HUES64 (cell line): ENCODE results near the gene SLC35B3.
"Not testable (repeated sequence)": the region's sequence is repeated elsewhere in the genome, so short reads cannot be mapped to it uniquely, and the experiment has no call there.

Source experiments
- H3K27ac ChIP-seq: 2 replicates; pipeline ENCODE4 v1.7.0; 2013; ENCODE audit warnings: low read depth, low read length, inconsistent platforms
- H3K27me3 ChIP-seq: 2 replicates; pipeline ENCODE4 v1.6.1; 2013; ENCODE audit warnings: mild to moderate bottlenecking, low read length; ENCODE audit not compliant: insufficient read depth
- H3K36me3 ChIP-seq: 2 replicates; pipeline ENCODE4 v1.6.1; 2013; ENCODE audit warnings: mild to moderate bottlenecking, low read length; ENCODE audit not compliant: insufficient read depth
- H3K4me1 ChIP-seq: 2 replicates; pipeline ENCODE4 v1.6.1; 2013; ENCODE audit warnings: mild to moderate bottlenecking, low read length, moderate library complexity; ENCODE audit not compliant: insufficient read depth
- H3K4me3 ChIP-seq: 2 replicates; pipeline ENCODE4 v1.5.1; 2013; ENCODE audit warnings: mild to moderate bottlenecking, low read length, moderate library complexity
- H3K9ac ChIP-seq: 2 replicates; pipeline ENCODE4 v1.6.1; 2013; ENCODE audit warnings: mild to moderate bottlenecking, low read depth, low read length
- H3K9me3 ChIP-seq: 2 replicates; pipeline ENCODE4 v1.6.1; 2013; ENCODE audit warnings: low read depth, low read length; ENCODE audit not compliant: insufficient read depth
- WGBS: fragments of 150-250, 120-280 bp; methylation state at CpG from one replicate; pipeline ENCODE4 v1.1.7; 2013; ENCODE audit warnings: missing lambda C conversion rate; 5-methylcytosine and 5-hydroxymethylcytosine counted together

Gene SLC35B3

GRCh38 chr6:8415280-8415679 is 20.1 kb downstream of the SLC35B3 start:
- no peaks in the 10 kb centered on the region for H3K9me3 ChIP-seq
- peaks cover 11% of the 10 kb centered on the region; the same call in 1 of the 2 replicates for H3K4me1 ChIP-seq
- H3K27me3 ChIP-seq: no peaks in the 10 kb centered on the region
- H3K9ac ChIP-seq: no peak overlapping the region
- no peak overlapping the region for H3K4me3 ChIP-seq
- no peak overlapping the region for H3K27ac ChIP-seq
- 69% methylated on average over 3 of the region's 3 CpGs for WGBS
- H3K36me3 ChIP-seq: peaks cover 41% of the 10 kb centered on the region

- peaks cover 41% of the 10 kb centered on the region for H3K36me3 ChIP-seq
Observed at GRCh38 chr6:8414844-8415243, 20.5 kb downstream of the SLC35B3 start.

GRCh38 chr6:8405946-8406345 is 29.4 kb downstream of the SLC35B3 start:
- H3K4me3 ChIP-seq, H3K27ac ChIP-seq, H3K4me1 ChIP-seq, H3K9me3 ChIP-seq, H3K27me3 ChIP-seq, H3K36me3 ChIP-seq, H3K9ac ChIP-seq: not testable (repeated sequence)
- WGBS: 93% methylated on average over 4 of the region's 4 CpGs

More at GRCh38 chr6:8414844-8415243, 20.5 kb downstream of the SLC35B3 start:
- 94% methylated on average over 2 of the region's 3 CpGs for whole genome bisulfite sequencing
- no peak overlapping the region for H3K27ac ChIP-seq
- H3K4me1 ChIP-seq: peaks cover 7% of the 10 kb centered on the region; the same call in 1 of the 2 replicates
- H3K27me3 ChIP-seq: no peaks in the 10 kb centered on the region
- no peak overlapping the region for H3K4me3 ChIP-seq
- H3K9ac ChIP-seq: no peak overlapping the region
- no peaks in the 10 kb centered on the region for H3K9me3 ChIP-seq

- 90% methylated on average over 1 of the region's 1 CpG for WGBS
- Histone ChIP-seq H3K9ac (no peak overlapping the region), H3K4me1 (no peaks in the 10 kb centered on the region), H3K4me3 (no peak overlapping the region), H3K36me3 (no peaks in the 10 kb centered on the region), H3K27me3 (no peaks in the 10 kb centered on the region), H3K9me3 (no peaks in the 10 kb centered on the region), H3K27ac (no peak overlapping the region)
Observed at GRCh38 chr6:8402546-8402945, 32.8 kb downstream of the SLC35B3 start.

- H3K4me3 ChIP-seq: no peak overlapping the region
- no peak overlapping the region for H3K9ac ChIP-seq
- no peaks in the 10 kb centered on the region for H3K9me3 ChIP-seq
- H3K27ac ChIP-seq: no peak overlapping the region
- H3K27me3 ChIP-seq: no peaks in the 10 kb centered on the region
- no peaks in the 10 kb centered on the region for H3K4me1 ChIP-seq
- WGBS: 96% methylated on average over 1 of the region's 1 CpG
- H3K36me3 ChIP-seq: no peaks in the 10 kb centered on the region
Observed at GRCh38 chr6:8400663-8401062, 34.7 kb downstream of the SLC35B3 start.

- Histone ChIP-seq H3K4me3 (no peak overlapping the region), H3K27ac (no peak overlapping the region), H3K27me3 (no peaks in the 10 kb centered on the region), H3K9ac (no peak overlapping the region), H3K4me1 (no peaks in the 10 kb centered on the region), H3K36me3 (no peaks in the 10 kb centered on the region), H3K9me3 (no peaks in the 10 kb centered on the region)
- WGBS: 94% methylated on average over 2 of the region's 2 CpGs
Observed at GRCh38 chr6:8392569-8392968, 42.8 kb downstream of the SLC35B3 start.

GRCh38 chr6:8391934-8392333 is 43.4 kb downstream of the SLC35B3 start:
- H3K4me3 ChIP-seq: no peak overlapping the region
- H3K4me1 ChIP-seq: no peaks in the 10 kb centered on the region
- H3K9me3 ChIP-seq: no peaks in the 10 kb centered on the region
- no peak overlapping the region for H3K9ac ChIP-seq
- no peaks in the 10 kb centered on the region for H3K36me3 ChIP-seq
- H3K27me3 ChIP-seq: no peaks in the 10 kb centered on the region
- H3K27ac ChIP-seq: no peak overlapping the region

GRCh38 chr6:8389036-8389818 is 46.1 kb downstream of the SLC35B3 start:
- H3K4me3 ChIP-seq: no peak overlapping the region
- no peaks in the 10 kb centered on the region for H3K9me3 ChIP-seq
- 85% methylated on average over 4 of the region's 4 CpGs for WGBS
- H3K27me3 ChIP-seq: no peaks in the 10 kb centered on the region
- peaks cover 8% of the 10 kb centered on the region for H3K4me1 ChIP-seq
- H3K36me3 ChIP-seq: no peaks in the 10 kb centered on the region
- no peak overlapping the region for H3K9ac ChIP-seq
- no peak overlapping the region for H3K27ac ChIP-seq

GRCh38 chr6:8387942-8388437 is 47.4 kb downstream of the SLC35B3 start:
- no peaks in the 10 kb centered on the region for H3K36me3 ChIP-seq
- peaks cover 18% of the 10 kb centered on the region for H3K4me1 ChIP-seq
- H3K9ac ChIP-seq: no peak overlapping the region
- H3K9me3 ChIP-seq: no peaks in the 10 kb centered on the region
- no peaks in the 10 kb centered on the region for H3K27me3 ChIP-seq
- 93% methylated on average over 11 of the region's 11 CpGs for WGBS
- no peak overlapping the region for H3K4me3 ChIP-seq
- no peak overlapping the region for H3K27ac ChIP-seq

GRCh38 chr6:8383584-8383983 is 51.8 kb downstream of the SLC35B3 start:
- peaks cover 27% of the 10 kb centered on the region for H3K4me1 ChIP-seq
- 22% methylated on average over 2 of the region's 2 CpGs for WGBS

GRCh38 chr6:8382434-8382833 is 52.9 kb downstream of the SLC35B3 start:
- Histone ChIP-seq H3K36me3 (no peaks in the 10 kb centered on the region), H3K9me3 (no peaks in the 10 kb centered on the region), H3K4me1 (peaks cover 27% of the 10 kb centered on the region), H3K4me3 (no peak overlapping the region), H3K27me3 (no peaks in the 10 kb centered on the region), H3K27ac (no peak overlapping the region), H3K9ac (no peak overlapping the region)
- WGBS: 95% methylated on average over 1 of the region's 1 CpG

More at GRCh38 chr6:8383584-8383983, 51.8 kb downstream of the SLC35B3 start:
- H3K36me3 ChIP-seq: no peaks in the 10 kb centered on the region
- peak overlapping the region; percentile 51; the same call in 1 of the 2 replicates for H3K27ac ChIP-seq
- H3K4me3 ChIP-seq: no peak overlapping the region
- H3K27me3 ChIP-seq: no peaks in the 10 kb centered on the region
- H3K9me3 ChIP-seq: no peaks in the 10 kb centered on the region
- no peak overlapping the region for H3K9ac ChIP-seq
